LNCAP (cell line): Measurements from ENCODE around the gene CMPK2.

Experiments used
- CTCF ChIP-seq: fragments of 450-650 bp; IDR thresholded peaks from 2 replicates; pipeline ENCODE4 v1.5.1; 2017; ENCODE audit warnings: mild to moderate bottlenecking

The CMPK2 gene, protein sequence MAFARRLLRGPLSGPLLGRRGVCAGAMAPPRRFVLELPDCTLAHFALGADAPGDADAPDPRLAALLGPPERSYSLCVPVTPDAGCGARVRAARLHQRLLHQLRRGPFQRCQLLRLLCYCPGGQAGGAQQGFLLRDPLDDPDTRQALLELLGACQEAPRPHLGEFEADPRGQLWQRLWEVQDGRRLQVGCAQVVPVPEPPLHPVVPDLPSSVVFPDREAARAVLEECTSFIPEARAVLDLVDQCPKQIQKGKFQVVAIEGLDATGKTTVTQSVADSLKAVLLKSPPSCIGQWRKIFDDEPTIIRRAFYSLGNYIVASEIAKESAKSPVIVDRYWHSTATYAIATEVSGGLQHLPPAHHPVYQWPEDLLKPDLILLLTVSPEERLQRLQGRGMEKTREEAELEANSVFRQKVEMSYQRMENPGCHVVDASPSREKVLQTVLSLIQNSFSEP

DNA sequence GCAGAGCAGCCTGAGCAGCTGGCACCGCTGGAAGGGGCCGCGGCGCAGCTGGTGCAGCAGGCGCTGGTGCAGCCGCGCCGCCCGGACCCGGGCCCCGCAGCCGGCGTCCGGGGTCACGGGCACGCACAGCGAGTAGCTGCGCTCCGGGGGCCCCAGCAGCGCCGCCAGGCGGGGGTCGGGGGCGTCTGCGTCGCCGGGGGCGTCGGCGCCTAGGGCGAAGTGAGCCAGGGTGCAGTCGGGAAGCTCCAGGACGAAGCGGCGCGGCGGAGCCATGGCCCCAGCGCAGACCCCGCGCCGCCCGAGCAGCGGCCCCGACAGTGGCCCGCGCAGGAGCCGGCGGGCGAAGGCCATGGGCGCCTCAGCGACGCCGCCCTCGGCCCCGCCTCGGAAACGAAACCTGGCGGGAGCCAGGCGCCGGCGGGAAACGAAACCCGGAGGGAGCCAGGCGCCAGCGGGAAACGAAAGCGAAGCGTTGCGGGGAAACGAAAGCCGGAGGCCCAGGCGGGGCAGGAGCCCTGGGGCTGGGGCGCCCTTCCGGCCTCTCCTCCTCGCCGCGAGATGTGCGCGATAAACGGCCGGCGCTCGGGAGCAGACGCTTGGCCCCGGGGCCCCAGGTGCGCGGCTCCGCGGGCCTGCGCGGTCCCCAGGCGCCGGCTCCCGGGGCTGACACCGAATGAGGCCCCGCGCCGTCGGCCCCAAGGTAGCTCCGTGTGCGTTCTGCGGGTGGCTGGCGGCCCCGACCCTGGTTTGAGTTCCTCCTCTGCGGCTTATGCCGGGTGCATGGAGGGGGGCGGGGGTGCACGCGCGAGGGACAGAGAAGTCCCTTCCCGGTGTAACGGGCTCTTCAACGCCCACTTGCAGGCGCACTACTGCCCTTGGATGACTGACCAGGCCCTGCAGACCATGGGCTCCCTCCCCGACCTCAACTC, at the start of gene CMPK2:
Gene CMPK2 (minus strand): TSS at position 562 of the 929 bp plus-strand sequence. CDS start 211 bp downstream, at position 351.
- peak; percentile 31; the same call in 1 of the 2 replicates for TF ChIP-seq CTCF

- TF ChIP-seq CTCF, result no peak
Observed at GRCh38 chr2:6915399-6915798, 49.7 kb upstream of the CMPK2 start.

DNA sequence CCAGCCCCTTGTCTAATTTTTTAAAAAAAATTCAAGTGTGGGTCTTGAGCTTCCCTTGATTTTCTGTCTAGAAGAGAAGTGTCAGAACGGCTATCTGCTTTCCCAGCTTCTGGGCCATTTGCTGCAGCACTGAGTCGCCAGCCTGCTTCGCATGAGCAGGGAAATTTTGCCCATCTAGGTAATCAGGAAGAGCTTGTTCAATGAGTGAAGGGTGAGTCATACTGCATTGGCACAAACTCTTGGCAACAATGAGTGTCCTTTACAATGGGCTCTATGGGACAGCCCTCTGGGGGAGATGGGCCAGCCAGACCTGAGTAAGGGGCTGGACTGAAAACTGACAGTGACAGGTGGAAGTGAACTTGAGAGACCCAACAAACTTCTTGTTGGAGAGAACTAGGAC, 49.1 kb upstream of the CMPK2 start:
- no peak for TF ChIP-seq CTCF

DNA sequence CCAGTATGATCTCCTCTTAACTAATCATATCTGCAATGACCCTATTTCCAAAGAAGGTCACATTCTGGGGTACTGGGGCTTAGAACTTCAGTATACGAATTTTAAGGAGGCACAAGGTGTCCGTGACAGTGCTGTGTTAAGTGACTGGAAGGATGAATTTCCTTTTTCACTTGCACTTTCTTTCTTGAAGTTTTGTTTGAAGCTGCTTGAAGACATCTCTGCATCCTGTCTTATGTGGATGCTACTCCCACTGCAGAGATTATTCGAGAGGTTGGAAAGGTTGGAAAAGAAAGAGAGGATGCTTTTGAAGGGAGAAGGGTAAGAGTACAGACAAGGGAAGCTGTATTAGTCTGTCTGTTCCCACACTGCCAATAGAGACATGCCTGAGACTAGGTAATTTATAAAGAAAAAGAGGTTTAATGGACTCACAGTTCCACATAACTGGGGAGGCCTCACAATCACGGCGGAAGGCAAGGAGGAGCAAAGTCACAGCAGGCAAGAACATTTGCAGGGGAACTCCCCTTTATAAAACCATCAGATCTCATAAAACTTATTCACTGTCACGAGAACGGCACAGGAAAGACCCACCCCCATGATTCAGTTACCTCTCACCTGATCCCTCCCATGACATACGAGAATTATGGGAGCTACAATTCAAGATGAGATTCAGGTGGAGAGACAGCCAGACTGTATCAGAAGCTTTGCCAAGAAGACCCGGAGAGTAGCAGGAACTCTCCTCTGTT, 47.9 kb upstream of the CMPK2 start:
- TF ChIP-seq CTCF, result no peak

DNA sequence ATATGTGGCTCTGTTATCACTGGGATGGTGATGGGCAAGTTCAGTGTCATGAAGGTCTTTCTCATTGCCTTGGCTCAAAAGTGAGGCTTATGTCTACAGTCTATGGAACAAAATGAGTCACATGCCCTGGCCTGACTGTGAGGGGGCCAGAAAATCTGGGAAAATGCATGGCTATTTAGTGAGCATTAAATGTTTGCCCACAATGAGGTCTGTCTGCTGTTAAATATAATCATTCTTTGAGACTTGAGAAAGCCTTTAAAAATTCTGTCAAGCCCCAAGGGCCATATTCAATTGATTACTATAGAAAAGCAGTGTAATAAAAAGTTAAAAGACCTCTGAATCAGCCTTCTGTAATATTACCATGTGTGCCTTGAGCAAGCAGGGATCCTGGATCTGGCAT, 46.0 kb upstream of the CMPK2 start:
- TF ChIP-seq CTCF, result no peak

GRCh38 chr2:6909431-6910385, 44.0 kb upstream of the CMPK2 start:
- no peak for TF ChIP-seq CTCF
